ENCODE data around the gene SARNP.
A peak's percentile ranks its signal among the peaks of the same experiment; 100 is the strongest.

Gene SARNP

GRCh38 chr12:55722948-55723347 lies 94.6 kb downstream of the SARNP start:
- no peak for TF ChIP-seq CTCF (conservative IDR thresholded peaks at IDR 0.05; ENCODE audit: low read depth, low read length)
- Histone ChIP-seq H3K27me3 (ENCODE audit: insufficient read depth, low read depth) (no peaks in the 10 kb centered on the region), H2AFZ (ENCODE audit: low read depth) (no peak overlapping the region), H3K36me3 (ENCODE audit: insufficient read depth) (no peaks in the 10 kb centered on the region; the same call in 1 of the 2 replicates), H3K4me3 (IDR thresholded peaks at IDR 0.05; ENCODE audit: insufficient read depth, low read depth, low read length) (no peak overlapping the region), H3K9ac (no peak overlapping the region), H3K79me2 (ENCODE audit: insufficient read depth, low read depth) (peaks cover 10% of the 10 kb centered on the region; the same call in 1 of the 2 replicates), H4K20me1 (ENCODE audit: insufficient read depth) (no peaks in the 10 kb centered on the region), H3K27ac (no peak overlapping the region), H3K4me1 (ENCODE audit: low read depth, poor library complexity, severe bottlenecking) (peaks cover 34% of the 10 kb centered on the region), H3K4me2 (no peak overlapping the region)

- Histone ChIP-seq H3K4me2 (no peak overlapping the region), H2AFZ (ENCODE audit: low read depth) (no peak overlapping the region), H3K4me3 (IDR thresholded peaks at IDR 0.05; ENCODE audit: insufficient read depth, low read depth, low read length) (no peak overlapping the region), H3K27me3 (ENCODE audit: insufficient read depth, low read depth) (no peaks in the 10 kb centered on the region), H3K9ac (no peak overlapping the region), H3K27ac (no peak overlapping the region), H4K20me1 (ENCODE audit: insufficient read depth) (no peaks in the 10 kb centered on the region), H3K4me1 (ENCODE audit: low read depth, poor library complexity, severe bottlenecking) (peaks cover 38% of the 10 kb centered on the region), H3K79me2 (ENCODE audit: insufficient read depth, low read depth) (peaks cover 9% of the 10 kb centered on the region; the same call in 1 of the 2 replicates), H3K36me3 (ENCODE audit: insufficient read depth) (no peaks in the 10 kb centered on the region; the same call in 1 of the 2 replicates)
- TF ChIP-seq CTCF (conservative IDR thresholded peaks at IDR 0.05; ENCODE audit: low read depth, low read length): no peak
Measured at GRCh38 chr12:55721601-55722213, 95.8 kb downstream of the SARNP start.

- peak; percentile 44 for TF ChIP-seq CTCF (conservative IDR thresholded peaks at IDR 0.05; ENCODE audit: low read depth, low read length)
- Histone ChIP-seq H3K4me3 (IDR thresholded peaks at IDR 0.05; ENCODE audit: insufficient read depth, low read depth, low read length) (no peak overlapping the region), H2AFZ (ENCODE audit: low read depth) (no peak overlapping the region), H3K9ac (no peak overlapping the region), H3K27ac (no peak overlapping the region; the same call in 1 of the 2 replicates), H3K4me1 (ENCODE audit: low read depth, poor library complexity, severe bottlenecking) (peaks cover 38% of the 10 kb centered on the region), H3K79me2 (ENCODE audit: insufficient read depth, low read depth) (peaks cover 10% of the 10 kb centered on the region; the same call in 1 of the 2 replicates), H3K4me2 (peak overlapping the region; percentile 2; the same call in 1 of the 2 replicates), H4K20me1 (ENCODE audit: insufficient read depth) (no peaks in the 10 kb centered on the region), H3K27me3 (ENCODE audit: insufficient read depth, low read depth) (no peaks in the 10 kb centered on the region), H3K36me3 (ENCODE audit: insufficient read depth) (no peaks in the 10 kb centered on the region; the same call in 1 of the 2 replicates)
Measured at GRCh38 chr12:55720894-55721444, 96.6 kb downstream of the SARNP start.

GRCh38 chr12:55720071-55720564 lies 97.4 kb downstream of the SARNP start, which contains the start of gene RDH5:
Gene RDH5 (plus strand): TSS chr12:55720393. CDS start chr12:55721185, 792 bp downstream.
- no peak within 1 kb of the TSS for H2AFZ ChIP-seq (ENCODE audit: low read depth)
- no peaks in the 10 kb centered on the region for H3K36me3 ChIP-seq (ENCODE audit: insufficient read depth)
- H3K27ac ChIP-seq: no peak within 1 kb of the TSS; the same call in 1 of the 2 replicates
- peaks cover 10% of the 10 kb centered on the region; the same call in 1 of the 2 replicates for H3K79me2 ChIP-seq (ENCODE audit: insufficient read depth, low read depth)
- peaks cover 43% of the 10 kb centered on the region for H3K4me1 ChIP-seq (ENCODE audit: low read depth, poor library complexity, severe bottlenecking)
- peak within 1 kb of the TSS; percentile 2; the same call in 1 of the 2 replicates for H3K4me2 ChIP-seq
- no peaks in the 10 kb centered on the region for H4K20me1 ChIP-seq (ENCODE audit: insufficient read depth)
- H3K27me3 ChIP-seq (ENCODE audit: insufficient read depth, low read depth): no peaks in the 10 kb centered on the region
- H3K9ac ChIP-seq: no peak within 1 kb of the TSS
- H3K4me3 ChIP-seq (IDR thresholded peaks at IDR 0.05; ENCODE audit: insufficient read depth, low read depth, low read length): no peak within 1 kb of the TSS
- no peak for TF ChIP-seq CTCF (conservative IDR thresholded peaks at IDR 0.05; ENCODE audit: low read depth, low read length)

Measured in KMS-11 (cell line).